Stimulated activated CD8-positive, alpha-beta memory T cell treated with anti-CD3 and anti-CD28 coated beads, Interleukin-7, amount 100 ng/mL, for 4 hours (primary cell): Measurements from ENCODE around the gene CTAGE1.
"Not testable (repeated sequence)": the region's sequence is repeated elsewhere in the genome, so short reads cannot be mapped to it uniquely, and the experiment has no call there.

Source experiments
- DNase-seq, 2 donors: peaks; one replicate each; pipeline ENCODE4 v3.0.0-alpha.2; 2020; ENCODE audit warnings: low read depth in 2 of 2

Gene CTAGE1

DNA sequence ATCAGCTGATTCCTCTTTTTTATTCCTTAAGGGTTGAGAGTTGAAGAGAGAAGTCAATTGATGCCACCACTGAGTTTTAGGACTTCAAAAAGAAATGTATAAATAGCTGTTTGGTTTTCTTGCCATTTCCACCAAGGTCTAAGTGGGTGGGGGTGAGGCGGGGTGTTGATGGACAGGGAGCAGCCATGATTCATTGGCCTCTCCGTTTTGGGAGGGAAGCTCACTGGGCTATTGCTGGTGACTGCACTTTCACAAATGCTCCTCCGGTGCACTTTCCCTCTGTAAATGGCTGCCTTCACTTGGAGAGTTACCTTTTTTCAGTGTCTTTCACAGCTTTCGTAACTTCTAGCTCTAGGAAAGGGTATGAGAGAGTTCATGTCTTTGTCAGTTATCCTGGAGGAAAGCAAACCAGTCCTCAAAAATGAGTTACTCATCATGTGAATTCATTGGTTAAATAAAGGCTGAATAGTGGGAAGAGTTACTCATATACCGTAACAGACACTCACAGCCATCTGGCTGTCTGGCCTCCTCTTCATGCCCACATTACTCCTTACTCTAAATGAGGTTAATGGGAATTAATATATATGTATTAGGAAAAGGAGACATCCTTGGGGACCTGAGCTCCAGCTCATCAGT, 17.4 kb upstream of the CTAGE1 start:
- DNase-seq: no peak

DNA sequence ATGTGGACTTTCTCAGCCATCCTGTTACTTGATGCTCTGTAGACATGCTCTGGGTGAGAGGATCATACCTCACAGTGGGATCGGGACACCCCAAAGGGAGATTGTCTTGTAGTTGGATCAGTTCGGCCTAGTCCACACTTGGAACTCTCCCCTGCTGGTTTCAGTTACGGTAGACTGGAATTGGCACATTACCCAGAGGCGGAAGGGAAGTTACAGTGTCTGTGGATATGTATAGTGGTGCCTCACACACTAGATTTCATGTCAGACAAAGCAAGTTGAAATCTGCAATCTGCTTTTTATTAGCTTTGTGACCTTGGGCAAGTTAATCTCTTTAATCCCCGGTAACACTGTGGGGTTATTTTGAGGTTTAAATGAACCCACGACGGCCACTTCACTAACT, 16.2 kb upstream of the CTAGE1 start:
- no peak for DNase-seq

- DNase-seq: no peak
Measured at GRCh38 chr18:22432657-22433137, 15.0 kb upstream of the CTAGE1 start.

DNA sequence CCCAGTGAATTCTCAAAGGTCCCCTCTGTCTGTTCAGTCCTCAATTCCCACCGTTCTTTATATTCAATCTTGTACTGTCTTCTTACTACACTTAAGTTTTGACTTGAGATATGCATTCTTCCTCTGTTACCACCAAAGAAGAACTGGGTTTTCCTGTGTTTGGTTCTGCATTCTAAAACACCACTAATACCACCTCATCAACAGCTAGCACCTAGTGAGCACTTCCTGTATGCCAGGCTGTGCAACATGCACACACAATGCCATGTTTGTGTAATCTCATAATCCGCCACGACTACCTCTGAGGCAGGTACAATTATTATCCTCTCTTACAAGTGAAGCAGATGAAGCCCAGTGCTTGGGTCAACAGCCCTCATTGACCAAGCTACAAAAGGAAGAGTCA, 11.8 kb upstream of the CTAGE1 start:
- no peak for DNase-seq

- DNase-seq: no peak
Measured at GRCh38 chr18:22428672-22429071, 11.0 kb upstream of the CTAGE1 start.

DNA sequence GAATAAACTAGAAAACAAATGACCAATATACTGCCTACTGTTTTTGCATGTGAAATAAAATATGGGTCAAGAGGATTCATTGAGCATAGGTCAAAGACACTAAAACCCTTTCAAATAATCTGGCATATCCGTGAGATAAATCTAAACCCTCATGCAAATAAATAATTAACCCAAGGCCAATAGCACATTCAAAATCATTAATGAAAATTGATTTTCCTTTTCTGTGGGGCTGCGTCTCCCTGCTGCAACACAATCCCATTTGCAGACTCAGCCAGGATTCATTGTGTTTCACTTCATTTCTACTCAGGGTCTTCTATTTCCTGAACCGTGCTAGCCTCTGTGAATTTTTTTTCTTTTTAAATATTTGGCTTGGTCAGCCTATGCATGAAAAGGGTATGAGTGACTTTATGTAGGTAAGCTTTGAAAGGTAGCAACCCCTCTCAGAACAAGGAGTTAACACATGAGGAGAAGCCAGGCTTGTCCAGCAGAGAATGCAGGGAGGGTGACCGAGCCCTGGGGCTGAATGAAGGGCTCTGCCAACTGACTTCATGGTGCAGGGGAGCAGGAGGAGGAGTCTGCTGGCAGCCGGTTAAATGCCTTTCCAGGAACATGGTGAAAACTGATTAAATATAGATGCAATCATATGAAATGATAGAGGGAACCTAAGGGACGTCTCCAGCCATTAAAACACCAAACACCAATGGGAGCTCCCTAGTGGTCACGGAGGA, 10.3 kb upstream of the CTAGE1 start:
- DNase-seq: no peak

- DNase-seq: no peak
Measured at GRCh38 chr18:22424565-22424963, 6.8 kb upstream of the CTAGE1 start.

GRCh38 chr18:22423878-22424564, 6.3 kb upstream of the CTAGE1 start:
- no peak for DNase-seq

DNA sequence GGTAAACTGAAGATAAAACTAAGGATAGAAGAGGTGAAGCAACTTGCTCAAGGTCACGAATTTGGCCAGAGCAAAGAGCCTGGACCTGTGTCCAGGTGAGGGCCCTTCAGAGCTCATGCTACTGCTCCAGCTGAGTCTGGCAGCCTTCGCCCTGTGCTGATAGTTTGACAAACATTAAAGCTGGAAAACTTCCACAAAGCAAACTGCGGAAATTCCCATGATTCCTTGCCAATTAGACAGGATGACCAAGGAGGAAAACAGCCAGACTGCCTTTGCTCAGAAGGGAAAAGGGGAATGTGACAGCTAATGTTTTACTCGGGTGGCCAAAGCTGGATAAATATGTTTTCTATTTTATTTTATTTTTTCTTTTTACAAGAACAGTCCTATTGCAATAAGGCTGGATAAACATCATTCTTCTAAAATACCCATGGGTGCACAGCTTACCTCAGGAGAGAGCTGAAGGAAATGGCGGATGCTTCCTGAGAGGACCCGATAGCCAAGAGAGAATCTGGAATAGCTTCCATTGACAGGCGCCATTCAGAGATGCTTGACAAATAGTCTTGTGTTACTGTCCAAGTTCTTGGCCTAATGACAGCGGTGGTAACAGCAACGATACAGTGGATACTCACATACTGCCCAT, 5.3 kb upstream of the CTAGE1 start:
- no peak for DNase-seq

GRCh38 chr18:22420652-22421051, 2.9 kb upstream of the CTAGE1 start:
- no peak for DNase-seq

- DNase-seq: no peak
Measured at GRCh38 chr18:22412176-22412911, 5.4 kb downstream of the CTAGE1 start.

DNA sequence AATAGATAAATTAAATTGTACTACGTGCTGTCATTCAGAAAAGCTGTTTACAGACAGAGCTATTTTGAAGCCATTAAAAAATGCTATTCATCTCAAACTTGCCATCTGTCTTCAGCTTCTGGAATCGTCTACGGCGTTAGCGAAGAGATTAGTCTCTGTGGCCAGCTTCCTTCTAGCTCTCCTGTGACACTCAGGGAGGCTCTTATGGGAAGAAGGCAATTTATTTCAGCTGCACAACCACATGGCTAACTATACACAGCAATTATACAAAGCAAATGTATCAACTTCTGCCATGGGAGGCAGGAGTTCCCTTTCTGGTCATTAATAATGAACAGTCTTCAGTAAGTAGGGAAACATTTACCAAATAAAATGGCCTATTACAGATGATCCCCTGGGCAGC, 6.3 kb downstream of the CTAGE1 start:
- DNase-seq: no peak

- DNase-seq: no peak
Measured at GRCh38 chr18:22410126-22410525, 7.6 kb downstream of the CTAGE1 start.

DNA sequence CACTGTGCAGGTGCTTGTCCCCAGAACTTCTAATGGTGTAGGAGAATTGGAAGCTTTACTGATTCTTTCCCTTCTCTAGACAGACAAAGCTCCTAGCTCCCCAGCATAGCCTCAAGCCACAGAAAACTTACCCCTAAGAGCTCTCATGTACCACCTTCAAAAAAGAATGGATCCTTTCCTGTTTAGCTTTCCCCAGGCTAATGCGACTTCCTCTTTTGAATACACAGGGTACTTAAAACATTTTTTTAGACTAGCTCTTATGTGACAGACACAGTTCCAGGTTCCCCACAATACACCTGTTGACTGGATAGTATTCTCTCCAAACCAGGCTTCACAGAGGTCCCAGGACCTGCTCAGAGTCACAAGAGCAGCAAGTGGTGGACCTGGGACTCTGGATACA, 8.3 kb downstream of the CTAGE1 start:
- DNase-seq: no peak

- DNase-seq: no peak
Measured at GRCh38 chr18:22408059-22408458, 9.7 kb downstream of the CTAGE1 start.

- DNase-seq: no peak
Measured at GRCh38 chr18:22405142-22405541, 12.6 kb downstream of the CTAGE1 start.

DNA sequence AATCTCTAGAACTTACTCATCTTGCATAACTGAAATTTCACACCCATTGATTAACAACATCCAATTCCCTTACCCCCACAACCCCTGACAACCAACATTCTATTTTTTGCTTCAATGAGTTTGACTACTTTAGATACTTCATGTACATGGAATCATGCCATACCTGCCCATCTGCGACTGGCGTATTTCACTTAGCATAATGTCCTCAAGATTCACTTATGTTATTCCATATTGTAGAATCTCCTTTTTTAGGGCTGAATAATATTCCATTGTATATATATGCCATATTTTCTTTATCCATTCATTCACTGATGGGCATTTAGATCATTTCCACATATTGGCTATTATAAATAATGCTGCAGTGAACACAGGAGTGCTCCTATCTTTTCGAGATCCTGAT, 13.8 kb downstream of the CTAGE1 start:
- no peak for DNase-seq

- DNase-seq: no peak
Measured at GRCh38 chr18:22399949-22400348, 17.8 kb downstream of the CTAGE1 start.

GRCh38 chr18:22398464-22398863, 19.3 kb downstream of the CTAGE1 start:
- no peak for DNase-seq

- no peak for DNase-seq
Measured at GRCh38 chr18:22394428-22394827, 23.3 kb downstream of the CTAGE1 start.

DNA sequence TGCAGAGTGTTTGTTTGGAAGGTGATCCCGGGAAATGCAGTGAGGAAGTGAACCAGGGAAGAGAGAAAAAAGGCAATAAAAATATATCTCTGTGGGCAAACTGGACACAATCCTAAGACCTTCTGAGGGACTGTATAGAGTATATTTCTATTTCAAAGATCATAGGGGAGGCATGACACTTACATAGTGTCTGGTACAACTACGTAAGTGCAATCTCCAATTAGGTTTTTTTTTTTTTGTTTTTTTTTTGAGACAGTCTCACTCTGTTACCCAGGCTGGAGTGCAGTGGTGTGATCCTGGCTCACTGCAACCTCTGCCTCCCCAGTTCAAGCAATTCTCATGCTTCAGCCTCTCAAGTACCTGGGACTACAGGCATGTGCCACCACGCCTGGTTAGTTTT, 24.6 kb downstream of the CTAGE1 start:
- not testable (repeated sequence) for DNase-seq
